Measurements from ENCODE around the gene USP34.

The USP34 gene

DNA sequence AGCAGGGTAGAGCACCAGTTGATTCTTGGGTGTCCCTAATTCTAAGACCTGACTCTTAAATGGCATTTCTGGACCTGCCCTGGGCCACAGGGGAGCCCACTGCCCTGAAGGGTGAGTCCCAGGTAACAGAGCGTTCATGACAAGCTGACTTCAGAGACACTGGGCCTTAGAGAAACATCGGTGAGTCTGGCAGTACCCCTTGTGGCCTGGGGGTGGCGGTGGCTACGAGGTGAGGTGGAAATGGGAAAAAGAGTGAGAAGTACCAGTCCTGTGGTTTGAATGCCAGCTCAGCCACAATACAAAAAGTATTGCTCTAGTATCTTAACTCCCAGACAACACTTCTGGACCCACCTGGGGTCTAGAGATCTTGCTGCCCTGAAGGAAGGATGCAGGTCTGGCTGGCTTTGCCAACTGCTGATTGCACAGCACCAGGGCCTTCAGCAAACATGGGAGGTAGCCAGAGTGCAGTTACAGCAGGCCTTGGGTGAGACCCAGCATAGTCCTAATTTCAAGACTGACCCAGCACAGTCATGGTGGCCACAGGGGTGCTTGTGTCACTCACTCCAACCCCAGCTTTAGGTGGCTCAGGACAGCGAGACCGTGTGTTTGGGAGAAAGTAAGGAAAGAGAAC, 44.5 kb downstream of the USP34 start:
- no peak for DNase-seq (ENCODE audit: low read depth, low spot score)
- TF ChIP-seq EZH2 (IDR thresholded peaks at IDR 0.05): no peak
- no peak for TF ChIP-seq POLR2AphosphoS5 (IDR thresholded peaks at IDR 0.05; ENCODE audit: borderline replicate concordance, low read depth, low read length)
- no peak for TF ChIP-seq FOXP2 (optimal IDR thresholded peaks at IDR 0.05; ENCODE audit: control extremely low read depth, extremely low read length, insufficient read depth)
- H3K9ac ChIP-seq (ENCODE audit: insufficient read length): no peak overlapping the region

DNA sequence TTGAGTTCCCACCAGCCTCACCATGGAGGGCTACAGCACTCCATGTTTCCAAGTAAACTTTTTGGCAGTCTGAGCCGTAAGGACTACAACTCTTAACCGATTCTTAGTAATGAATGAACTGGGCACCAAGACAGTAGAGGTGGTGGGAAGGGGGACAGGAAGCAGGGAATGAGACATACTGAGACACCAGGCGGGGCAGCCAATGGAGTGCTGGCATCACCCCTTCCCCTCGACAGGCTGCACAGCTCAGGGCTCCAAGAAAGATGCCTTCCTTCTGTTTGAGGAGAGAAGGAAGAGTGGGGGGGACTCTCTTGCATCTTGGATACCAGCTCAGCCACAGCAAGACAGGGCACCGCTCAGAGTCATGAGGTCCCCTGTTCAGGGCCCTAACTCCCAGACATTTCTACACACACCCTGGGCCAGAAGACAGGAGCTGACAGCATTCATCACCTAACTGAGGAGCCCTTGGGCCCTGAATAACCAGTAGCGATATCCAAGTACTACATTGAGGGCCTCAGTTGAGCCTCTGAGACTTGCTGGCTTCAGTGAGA, 45.2 kb downstream of the USP34 start:
- no peak overlapping the region for H3K4me3 ChIP-seq
- no peak for DNase-seq (ENCODE audit: low read depth, low spot score)
- H3K9me3 ChIP-seq (ENCODE audit: low read depth, low read length): no peaks in the 10 kb centered on the region
- no peak overlapping the region for H3K9ac ChIP-seq (ENCODE audit: insufficient read length)
- H3K36me3 ChIP-seq (ENCODE audit: insufficient read depth, low read length): no peaks in the 10 kb centered on the region
- H3K27ac ChIP-seq: no peak overlapping the region
- TF ChIP-seq POLR2AphosphoS5 (IDR thresholded peaks at IDR 0.05; ENCODE audit: borderline replicate concordance, low read depth, low read length) (no peak), EZH2 (IDR thresholded peaks at IDR 0.05) (no peak)

More for the DNA sequence above, 44.5 kb downstream of the USP34 start:
- H3K27ac ChIP-seq: no peak overlapping the region
- no peaks in the 10 kb centered on the region for H3K9me3 ChIP-seq (ENCODE audit: low read depth, low read length)
- H3K4me3 ChIP-seq: no peak overlapping the region
- H3K36me3 ChIP-seq (ENCODE audit: insufficient read depth, low read length): no peaks in the 10 kb centered on the region

DNA sequence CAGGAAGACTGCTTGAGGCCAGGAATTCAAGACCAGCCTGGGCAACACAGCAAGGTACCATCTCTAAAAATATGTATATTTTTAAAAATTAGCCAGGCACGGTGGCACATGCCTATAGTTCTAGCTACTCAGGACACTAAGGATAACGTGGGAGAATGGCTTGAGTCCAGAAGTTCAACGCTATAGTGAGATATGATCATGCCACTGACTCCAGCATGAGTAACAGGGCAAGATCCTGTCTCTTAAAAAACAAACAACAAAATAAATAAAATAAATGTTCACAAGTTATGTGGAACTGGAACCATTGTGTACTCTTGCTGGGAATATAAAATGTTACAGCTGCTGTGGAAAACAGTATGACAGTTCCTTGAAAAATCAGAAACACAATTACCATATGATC, 47.2 kb downstream of the USP34 start:
- Histone ChIP-seq H3K4me3 (no peak overlapping the region), H3K27ac (no peak overlapping the region), H3K36me3 (ENCODE audit: insufficient read depth, low read length) (peaks cover 4% of the 10 kb centered on the region; the same call in 1 of the 2 replicates), H3K9ac (ENCODE audit: insufficient read length) (no peak overlapping the region), H3K9me3 (ENCODE audit: low read depth, low read length) (no peaks in the 10 kb centered on the region)
- no peak for DNase-seq (ENCODE audit: low read depth, low spot score)
- TF ChIP-seq EZH2 (IDR thresholded peaks at IDR 0.05): no peak
- TF ChIP-seq FOXP2 (optimal IDR thresholded peaks at IDR 0.05; ENCODE audit: control extremely low read depth, extremely low read length, insufficient read depth): no peak
- TF ChIP-seq POLR2AphosphoS5 (IDR thresholded peaks at IDR 0.05; ENCODE audit: borderline replicate concordance, low read depth, low read length): no peak

DNA sequence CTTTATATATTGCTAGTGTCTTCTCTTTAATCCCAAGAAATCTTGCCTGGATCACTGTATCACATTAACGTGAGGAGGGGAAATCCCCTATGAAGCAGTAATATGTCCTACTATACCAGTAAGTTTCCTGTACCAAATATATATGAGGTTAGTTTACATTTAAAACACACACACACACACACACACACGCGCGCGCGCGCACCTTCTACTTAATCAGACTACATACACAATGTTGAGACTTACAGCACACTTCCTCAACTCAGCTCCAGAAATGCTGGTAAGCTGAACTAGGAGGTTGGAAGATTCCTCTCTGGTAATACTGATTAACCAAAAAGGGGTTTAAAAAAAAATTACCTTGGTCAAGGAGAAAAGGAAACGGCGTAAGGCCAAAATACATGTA, 49.3 kb downstream of the USP34 start:
- Histone ChIP-seq H3K9me3 (ENCODE audit: low read depth, low read length) (no peaks in the 10 kb centered on the region), H3K9ac (ENCODE audit: insufficient read length) (no peak overlapping the region), H3K27ac (no peak overlapping the region), H3K36me3 (ENCODE audit: insufficient read depth, low read length) (peaks cover 4% of the 10 kb centered on the region; the same call in 1 of the 2 replicates), H3K4me3 (no peak overlapping the region)
- no peak for TF ChIP-seq POLR2AphosphoS5 (IDR thresholded peaks at IDR 0.05; ENCODE audit: borderline replicate concordance, low read depth, low read length)
- no peak for DNase-seq (ENCODE audit: low read depth, low spot score)

DNA sequence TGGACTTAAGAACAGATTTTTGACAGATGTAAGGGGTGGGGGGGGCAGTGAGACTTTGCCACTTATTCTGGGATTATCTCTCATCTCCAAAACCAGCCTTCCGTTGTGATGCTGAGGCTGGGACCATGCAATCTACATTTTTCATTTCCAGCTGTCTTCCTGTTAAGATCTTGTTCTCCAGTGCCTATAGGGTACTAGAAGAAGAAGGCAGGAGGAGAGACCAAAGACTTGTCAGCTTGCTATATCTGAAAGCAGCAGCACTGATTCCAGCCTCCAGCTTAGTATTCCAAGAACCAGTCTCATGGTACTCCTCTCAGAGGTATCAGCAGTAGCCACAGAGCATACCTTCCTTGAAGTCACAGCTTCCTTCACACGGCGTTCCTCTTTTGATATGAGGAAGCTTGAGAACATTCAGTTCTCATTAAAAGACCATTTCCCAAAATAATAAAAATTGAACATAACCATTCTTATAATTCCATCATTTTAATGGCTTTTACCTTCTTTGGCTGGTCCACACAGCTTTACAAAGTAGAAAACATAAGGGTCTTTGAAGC, 49.8 kb downstream of the USP34 start:
- Histone ChIP-seq H3K9ac (ENCODE audit: insufficient read length) (no peak overlapping the region), H3K4me3 (no peak overlapping the region), H3K36me3 (ENCODE audit: insufficient read depth, low read length) (peaks cover 4% of the 10 kb centered on the region; the same call in 1 of the 2 replicates), H3K27ac (no peak overlapping the region), H3K9me3 (ENCODE audit: low read depth, low read length) (no peaks in the 10 kb centered on the region)
- TF ChIP-seq EZH2 (IDR thresholded peaks at IDR 0.05): no peak
- TF ChIP-seq FOXP2 (optimal IDR thresholded peaks at IDR 0.05; ENCODE audit: control extremely low read depth, extremely low read length, insufficient read depth): no peak
- no peak for TF ChIP-seq POLR2AphosphoS5 (IDR thresholded peaks at IDR 0.05; ENCODE audit: borderline replicate concordance, low read depth, low read length)
- no peak for DNase-seq (ENCODE audit: low read depth, low spot score)

DNA sequence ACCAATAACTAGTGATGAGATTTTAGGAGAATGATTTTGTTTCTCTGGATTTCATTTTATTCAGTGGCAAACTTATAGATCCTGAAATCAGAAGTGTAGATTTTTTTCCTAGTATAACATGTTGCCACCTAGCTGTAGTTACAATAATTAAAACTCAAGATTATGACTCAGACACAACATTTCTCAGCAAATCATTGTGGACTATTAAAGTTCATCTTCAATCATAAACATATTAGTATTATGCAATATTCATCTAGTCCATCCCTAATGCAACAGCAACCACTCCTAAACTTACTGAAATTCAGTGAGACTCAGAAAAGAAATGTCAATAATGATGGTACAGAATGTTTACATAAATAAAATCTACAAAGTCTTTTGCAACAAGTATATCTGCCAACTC, 51.3 kb downstream of the USP34 start:
- no peaks in the 10 kb centered on the region for H3K9me3 ChIP-seq (ENCODE audit: low read depth, low read length)
- H3K27ac ChIP-seq: 0 out of 2 replicates have a peak overlapping the region, but pooled peaks have one; percentile 6
- no peak overlapping the region for H3K4me3 ChIP-seq
- H3K9ac ChIP-seq (ENCODE audit: insufficient read length): no peak overlapping the region
- H3K36me3 ChIP-seq (ENCODE audit: insufficient read depth, low read length): peaks cover 4% of the 10 kb centered on the region; the same call in 1 of the 2 replicates
- TF ChIP-seq POLR2AphosphoS5 (IDR thresholded peaks at IDR 0.05; ENCODE audit: borderline replicate concordance, low read depth, low read length) (no peak), FOXP2 (optimal IDR thresholded peaks at IDR 0.05; ENCODE audit: control extremely low read depth, extremely low read length, insufficient read depth) (no peak), EZH2 (IDR thresholded peaks at IDR 0.05) (no peak)
- no peak for DNase-seq (ENCODE audit: low read depth, low spot score)

DNA sequence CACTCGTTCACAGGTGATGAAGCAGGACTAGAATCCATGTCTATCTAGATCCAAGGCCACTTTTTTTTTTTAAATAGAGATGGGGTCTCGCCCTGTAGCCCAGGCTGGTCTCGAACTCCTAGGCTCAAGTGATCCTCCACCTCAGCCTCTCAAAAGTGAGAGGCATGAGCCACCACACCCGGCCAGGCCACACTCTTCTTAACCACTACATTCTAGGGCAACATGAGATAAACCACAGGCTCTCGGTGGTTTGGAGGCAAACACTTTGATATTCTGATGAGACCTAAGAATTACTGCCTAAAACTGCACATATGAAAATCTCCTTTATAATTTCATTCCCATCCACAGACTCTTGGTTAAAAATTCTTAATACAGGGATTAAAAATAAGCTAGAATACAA, 51.8 kb downstream of the USP34 start:
- TF ChIP-seq EZH2 (IDR thresholded peaks at IDR 0.05) (no peak), POLR2AphosphoS5 (IDR thresholded peaks at IDR 0.05; ENCODE audit: borderline replicate concordance, low read depth, low read length) (no peak), FOXP2 (optimal IDR thresholded peaks at IDR 0.05; ENCODE audit: control extremely low read depth, extremely low read length, insufficient read depth) (no peak)
- DNase-seq (ENCODE audit: low read depth, low spot score): no peak
- Histone ChIP-seq H3K9ac (ENCODE audit: insufficient read length) (no peak overlapping the region), H3K36me3 (ENCODE audit: insufficient read depth, low read length) (peaks cover 4% of the 10 kb centered on the region; the same call in 1 of the 2 replicates), H3K4me3 (no peak overlapping the region), H3K27ac (no peak overlapping the region), H3K9me3 (ENCODE audit: low read depth, low read length) (no peaks in the 10 kb centered on the region)

DNA sequence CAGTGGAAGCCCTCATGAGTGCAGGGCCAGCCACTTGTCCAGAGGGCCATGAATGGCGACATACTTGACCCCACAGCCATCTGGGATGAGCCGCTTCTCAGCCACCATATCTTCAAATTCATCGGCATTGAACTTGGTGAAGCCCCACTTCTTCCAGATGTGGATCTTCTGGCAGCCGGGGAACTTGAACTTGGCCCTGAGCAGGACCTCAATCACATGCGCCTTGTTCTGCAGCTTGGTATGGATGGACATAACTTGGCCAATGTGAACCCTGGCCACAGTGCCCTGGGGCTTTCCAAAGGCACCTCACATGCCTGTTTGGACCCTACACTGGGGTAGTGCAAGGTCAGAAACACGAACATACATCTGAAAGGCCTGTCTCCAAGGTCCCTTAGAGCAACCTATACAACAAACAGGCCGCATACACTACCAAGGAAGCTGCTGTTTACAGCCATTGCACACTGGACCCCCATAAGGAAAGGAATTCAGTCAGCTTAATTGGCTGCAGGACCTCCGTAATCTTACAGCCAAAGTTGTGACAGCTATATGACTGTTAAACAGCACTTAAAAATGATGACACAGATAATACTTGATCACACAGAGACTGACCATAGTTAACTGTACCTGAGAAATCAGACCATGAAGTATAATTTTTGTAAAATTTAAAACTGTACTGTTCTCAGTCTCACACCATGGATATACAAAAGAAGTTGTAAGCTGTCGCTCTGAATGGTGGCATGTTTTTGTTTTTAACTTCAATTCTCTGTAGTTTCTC, 53.8 kb downstream of the USP34 start:
- H3K27ac ChIP-seq: no peak overlapping the region

More for the DNA sequence above, 53.8 kb downstream of the USP34 start:
- TF ChIP-seq POLR2AphosphoS5 (IDR thresholded peaks at IDR 0.05; ENCODE audit: borderline replicate concordance, low read depth, low read length): no peak
- TF ChIP-seq EZH2 (IDR thresholded peaks at IDR 0.05): no peak
- TF ChIP-seq FOXP2 (optimal IDR thresholded peaks at IDR 0.05; ENCODE audit: control extremely low read depth, extremely low read length, insufficient read depth): no peak
- Histone ChIP-seq H3K9me3 (ENCODE audit: low read depth, low read length) (no peaks in the 10 kb centered on the region), H3K4me3 (no peak overlapping the region), H3K9ac (ENCODE audit: insufficient read length) (no peak overlapping the region), H3K36me3 (ENCODE audit: insufficient read depth, low read length) (peaks cover 4% of the 10 kb centered on the region; the same call in 1 of the 2 replicates)
- no peak for DNase-seq (ENCODE audit: low read depth, low spot score)
